GM19025 (cell line): ENCODE data around the gene ZCCHC24.

Experiments
- ATAC-seq: cut with Tn5 transposase; IDR thresholded peaks from one replicate; pipeline ENCODE4 v1.9.1; 2021; ENCODE audit warnings: mild to moderate bottlenecking, low read depth, moderate library complexity; ENCODE audit not compliant: unreplicated experiment

ZCCHC24 gene

GRCh38 chr10:79415736-79416577, 29.5 kb downstream of the ZCCHC24 start:
- ATAC-seq = no peak

- ATAC-seq = no peak
Observed at GRCh38 chr10:79414714-79415113, 30.7 kb downstream of the ZCCHC24 start.

GRCh38 chr10:79413196-79413595, 32.2 kb downstream of the ZCCHC24 start:
- ATAC-seq = no peak

GRCh38 chr10:79412516-79412915, 32.9 kb downstream of the ZCCHC24 start:
- no peak for ATAC-seq

GRCh38 chr10:79411546-79412495, 33.6 kb downstream of the ZCCHC24 start:
- ATAC-seq = no peak

- ATAC-seq = no peak
Observed at GRCh38 chr10:79410315-79411094, 34.9 kb downstream of the ZCCHC24 start.

GRCh38 chr10:79409726-79410085, 35.7 kb downstream of the ZCCHC24 start:
- ATAC-seq = no peak

GRCh38 chr10:79409038-79409725, 36.2 kb downstream of the ZCCHC24 start:
- ATAC-seq = no peak

GRCh38 chr10:79407811-79408795, 37.3 kb downstream of the ZCCHC24 start:
- no peak for ATAC-seq

- ATAC-seq = no peak
Observed at GRCh38 chr10:79407423-79407796, 38.0 kb downstream of the ZCCHC24 start.

GRCh38 chr10:79406683-79407422, 38.6 kb downstream of the ZCCHC24 start:
- ATAC-seq = no peak

- no peak for ATAC-seq
Observed at GRCh38 chr10:79405995-79406515, 39.4 kb downstream of the ZCCHC24 start.

- no peak for ATAC-seq
Observed at GRCh38 chr10:79405221-79405994, 40.0 kb downstream of the ZCCHC24 start.

GRCh38 chr10:79404690-79405131, 40.7 kb downstream of the ZCCHC24 start:
- no peak for ATAC-seq

GRCh38 chr10:79404231-79404609, 41.2 kb downstream of the ZCCHC24 start:
- ATAC-seq = no peak

GRCh38 chr10:79403441-79404230, 41.8 kb downstream of the ZCCHC24 start:
- no peak for ATAC-seq
